ENCODE measurements around the gene LCE1D.

LCE1D gene

DNA sequence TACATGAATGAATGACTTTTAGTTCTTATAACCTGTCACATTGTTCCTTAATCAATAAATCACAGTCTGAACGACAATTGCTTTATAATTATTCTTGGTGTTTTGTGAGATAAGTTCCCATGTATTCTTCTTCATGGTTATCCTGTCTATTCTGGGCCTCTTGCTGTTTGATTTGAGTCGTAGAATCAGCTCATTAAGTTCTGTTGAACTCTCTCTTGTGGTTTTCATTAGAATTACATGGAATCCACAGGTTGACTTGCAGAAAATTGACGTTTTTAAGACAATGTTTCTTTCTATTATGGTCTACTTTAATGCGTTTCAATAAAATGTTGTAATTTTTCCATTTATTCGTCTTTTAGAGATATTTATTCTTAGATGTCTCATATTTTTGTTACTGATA is 26.8 kb downstream of the LCE1D start:
- no peak for FAIRE-seq
- TF ChIP-seq POLR2A (IDR thresholded peaks at IDR 0.05; ENCODE audit: low read depth, low read length) (no peak), POLR2AphosphoS5 (IDR thresholded peaks at IDR 0.05; ENCODE audit: low read depth, low read length) (no peak), TAF1 (IDR thresholded peaks at IDR 0.05; ENCODE audit: borderline replicate concordance, low read depth, low read length) (no peak)
- DNase-seq (ENCODE audit: insufficient read length) = no peak

DNA sequence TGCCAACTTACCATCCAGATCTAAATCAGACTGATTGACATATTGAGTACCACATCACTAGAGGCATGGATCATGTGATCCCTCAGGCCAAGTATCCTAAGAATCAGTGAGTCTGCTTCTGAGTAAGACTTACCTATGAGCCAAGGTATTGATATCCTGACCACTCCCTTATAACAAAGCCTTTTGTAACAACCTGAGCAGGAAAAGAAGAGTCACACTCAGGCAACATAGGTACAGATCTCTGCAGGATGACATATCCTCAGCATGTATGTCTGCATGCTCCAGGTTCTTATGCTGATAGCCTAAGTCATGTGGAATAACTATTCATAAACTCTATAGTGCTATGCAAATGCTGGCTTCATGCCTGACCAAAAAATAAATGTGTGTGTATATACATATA is 28.4 kb downstream of the LCE1D start:
- no peak for FAIRE-seq
- no peak for TF ChIP-seq TAF1 (IDR thresholded peaks at IDR 0.05; ENCODE audit: borderline replicate concordance, low read depth, low read length)
- TF ChIP-seq POLR2A (IDR thresholded peaks at IDR 0.05; ENCODE audit: low read depth, low read length) = no peak
- TF ChIP-seq POLR2AphosphoS5 (IDR thresholded peaks at IDR 0.05; ENCODE audit: low read depth, low read length) = no peak

DNA sequence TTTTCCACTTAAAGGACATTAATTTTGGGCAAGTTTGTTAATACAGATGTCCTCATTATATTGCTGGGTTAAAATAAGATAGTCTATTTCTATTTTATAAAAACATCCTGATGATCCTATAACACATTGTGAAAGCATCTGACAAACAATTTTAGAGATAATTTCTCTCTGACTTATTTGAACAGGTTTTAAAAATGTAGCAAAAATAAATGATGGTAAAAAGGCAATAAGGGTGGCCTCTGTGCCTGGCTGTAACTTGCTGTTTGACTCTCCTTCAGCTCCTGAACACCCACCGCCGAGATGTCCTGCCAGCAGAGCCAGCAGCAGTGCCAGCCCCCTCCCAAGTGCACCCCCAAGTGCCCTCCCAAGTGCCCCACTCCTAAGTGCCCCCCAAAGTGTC is 30.7 kb downstream of the LCE1D start, which contains the start of gene LCE1A:
Gene LCE1A (plus strand): TSS at position 301 of the 400 bp plus-strand sequence. CDS start 0 bp downstream, at position 301.
- TF ChIP-seq POLR2AphosphoS5 (IDR thresholded peaks at IDR 0.05; ENCODE audit: low read depth, low read length) (no peak), TAF1 (IDR thresholded peaks at IDR 0.05; ENCODE audit: borderline replicate concordance, low read depth, low read length) (no peak), POLR2A (IDR thresholded peaks at IDR 0.05; ENCODE audit: low read depth, low read length) (no peak)
- DNase-seq (ENCODE audit: insufficient read length) = no peak
- no peak for FAIRE-seq

More for the DNA sequence above, 28.4 kb downstream of the LCE1D start:
- DNase-seq (ENCODE audit: insufficient read length) = no peak

DNA sequence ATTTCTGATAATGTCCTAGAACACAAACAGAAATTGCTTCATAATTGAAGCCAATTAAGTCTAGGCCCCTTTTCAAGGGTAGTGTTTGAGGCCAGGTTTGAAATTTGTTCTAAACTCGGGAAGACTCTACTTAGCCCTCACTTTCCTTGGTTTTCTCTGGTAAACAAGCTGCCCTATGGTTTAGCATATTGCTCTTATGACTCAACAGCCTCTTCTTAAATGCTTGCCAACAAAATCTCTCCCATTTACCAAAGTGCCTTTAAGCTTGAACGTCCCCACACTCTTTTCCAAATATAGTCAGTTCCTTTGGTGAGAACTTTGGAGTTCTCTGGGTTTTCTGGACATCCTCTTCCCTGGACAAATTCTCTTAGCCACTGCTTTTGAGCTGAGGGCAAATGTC is 40.3 kb downstream of the LCE1D start:
- FAIRE-seq (no peak), DNase-seq (ENCODE audit: insufficient read length) (no peak)
- TF ChIP-seq POLR2A (IDR thresholded peaks at IDR 0.05; ENCODE audit: low read depth, low read length) (no peak), TAF1 (IDR thresholded peaks at IDR 0.05; ENCODE audit: borderline replicate concordance, low read depth, low read length) (no peak), POLR2AphosphoS5 (IDR thresholded peaks at IDR 0.05; ENCODE audit: low read depth, low read length) (no peak)

DNA sequence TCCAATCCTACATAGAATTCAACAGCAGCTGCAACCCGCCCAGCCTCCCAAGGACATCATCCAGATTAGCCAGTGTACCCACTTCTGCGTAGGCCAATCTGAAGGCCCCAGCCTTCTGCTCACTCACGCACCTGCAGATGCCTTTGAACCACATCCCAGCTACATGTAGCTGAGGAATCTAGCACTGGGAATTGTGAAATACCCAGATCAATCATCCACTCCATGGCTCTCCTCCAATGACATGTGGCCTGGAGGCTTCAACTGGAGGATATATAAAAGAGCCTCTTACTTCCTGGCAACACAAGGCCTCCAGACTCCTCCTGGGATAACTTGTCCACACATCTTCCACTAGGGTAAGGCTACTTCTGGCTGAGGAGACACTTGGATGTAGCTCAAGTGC is 46.0 kb downstream of the LCE1D start, which contains the start of gene LCE6A:
Gene LCE6A (plus strand): TSS at position 301 of the 400 bp plus-strand sequence. CDS start 665 bp downstream, outside the sequence.
- FAIRE-seq (no peak), DNase-seq (ENCODE audit: insufficient read length) (no peak)
- TF ChIP-seq POLR2AphosphoS5 (IDR thresholded peaks at IDR 0.05; ENCODE audit: low read depth, low read length) (no peak), POLR2A (IDR thresholded peaks at IDR 0.05; ENCODE audit: low read depth, low read length) (no peak), TAF1 (IDR thresholded peaks at IDR 0.05; ENCODE audit: borderline replicate concordance, low read depth, low read length) (no peak)

Data from GM12892 (cell line).